Right lobe of liver (tissue), 6 donors: ENCODE results near the gene ZNF774. TPM values are rescaled to one million over a fixed set of nuclear protein-coding genes. Genes with fewer than 3 reads are reported as not detected.
"Not testable (repeated sequence)": the region's sequence is repeated elsewhere in the genome, so short reads cannot be mapped to it uniquely, and the experiment has no call there.

ENCODE experiments used
- ATAC-seq, 4 donors: fragments of 200-7000 bp; cut with Tn5 transposase; one replicate each; pipeline ENCODE4 v1.9.1; 2020; ENCODE audit warnings: mild to moderate bottlenecking in 4 of 4, moderate library complexity in 4 of 4
- DNase-seq, 3 donors: peaks; one replicate each; pipeline ENCODE4 v3.0.0-alpha.2; 2020
- H3K27ac ChIP-seq, 3 donors: fragments of 200-600 bp; one replicate each; pipeline ENCODE4 v1.8.0; 2022
- H3K27me3 ChIP-seq, 2 donors: fragments of 200-600 bp; one replicate each; pipeline ENCODE4 v1.8.0; 2022
- H3K36me3 ChIP-seq, 4 donors: fragments of 200-600 bp; sonication (generic) in 1 of 4; one replicate each; pipeline versions ENCODE4 v1.5.1 to v1.8.0; 2017 to 2022; ENCODE audit warnings: control low read depth in 1 of 4
- H3K4me1 ChIP-seq, 4 donors: fragments of 200-600 bp; sonication (generic) in 1 of 4; one replicate each; pipeline versions ENCODE4 v1.5.1 to v1.8.0; 2017 to 2022; ENCODE audit warnings: control low read depth in 1 of 4
- H3K4me3 ChIP-seq, 3 donors: fragments of 200-600 bp; one replicate each; pipeline ENCODE4 v1.8.0; 2022
- H3K9me3 ChIP-seq, 4 donors: fragments of 200-600 bp; sonication (generic) in 1 of 4; one replicate each; pipeline versions ENCODE4 v1.5.1 to v1.8.0; 2017 to 2022; ENCODE audit warnings: control low read depth in 1 of 4
- CTCF ChIP-seq, 4 donors: fragments of 200-600 bp in 3 of 4; fragments of 450-650 bp in 1 of 4; IDR thresholded peaks; one replicate each; pipeline versions ENCODE4 v1.5.1 to v1.8.0; 2016 to 2022; ENCODE audit warnings: antibody characterized with exemption in 4 of 4, mild to moderate bottlenecking in 2 of 4
- POLR2A ChIP-seq: fragments of 450-650 bp; IDR thresholded peaks from one replicate; pipeline ENCODE4 v1.6.1; 2017; ENCODE audit warnings: antibody characterized with exemption, mild to moderate bottlenecking
- WGBS: methylation state at CpG from one replicate; pipeline ENCODE4 v1.1.6; 2018; ENCODE audit warnings: low coverage, low lambda C conversion rate; ENCODE audit not compliant: insufficient coverage; ENCODE audit errors: missing lambda C conversion rate; 5-methylcytosine and 5-hydroxymethylcytosine counted together
- intact Hi-C, 2 donors: fragments of 100-400 bp; cut with DNase I; formaldehyde crosslinking; loops; one replicate each; pipeline versions ENCODE4 v1.11.2 to v1.14.1; 2022
- long read RNA-seq: library from polyadenylated mRNA; unstranded; transcript quantifications from one replicate; pipeline ENCODE4 v2.0.0, GENCODE V29; 2019
- total RNA-seq, 6 experiments: library from RNA; depleted of rRNA in 2 of 6; stranded (reverse); fragments of >200 nt in 2 of 6; fragmentation: NEBNext Ultra II Directional in 3 of 6; extraction: Animal tissue kit (Norgen Biotek cat#: 25700) in 3 of 6; gene quantifications; one replicate each; pipeline versions ENCODE4 v1.1.0 to v1.2.4, GENCODE V29; 2016 to 2023
- donor health status: DM: no; HTN: yes; CAD: no.
- donor health status: DM: no; HTN: no; CAD: no.
- donor health status: DM: no; HTN: no; CAD: no.
- donor health status: DM: no; HTN: yes; CAD: no.
- donor health status: DM: no; HTN: yes; CAD: no.

ZNF774 gene
- total RNA-seq, result 1 to 10 TPM; 1.2 to 2.5 (median 1.7) TPM
- long read RNA-seq, partial matches to known transcripts, result 0 of 1 reads
- long read RNA-seq, other reads (novel, unspliced or antisense), result 1 of 1 reads

- Histone ChIP-seq H3K9me3 (no peaks in the 10 kb centered on the region), H3K27ac (peak within 1 kb of the TSS in 1 of 3 donors; percentile 54), H3K36me3 (no peaks in the 10 kb centered on the region), H3K27me3 (no peaks in the 10 kb centered on the region), H3K4me3 (peak within 1 kb of the TSS; percentile 73 to 97 (median 95)), H3K4me1 (no peaks in the 10 kb centered on the region)
- 1% methylated on average over 12 of the region's 53 CpGs for WGBS
- ATAC-seq (peak; percentile 99 to 100 (median 100)), DNase-seq (peak; percentile 93 to 95 (median 93))
- intact Hi-C loops, result no loop called here
- TF ChIP-seq CTCF (IDR thresholded peaks at IDR 0.05) (no peak), POLR2A (peak; percentile 61)
Observed at GRCh38 chr15:90352107-90352893, at the start of gene ZNF774. Gene ZNF774 (plus strand): TSS chr15:90352284. CDS start chr15:90354661, 2,377 bp downstream.

GRCh38 chr15:90305355-90305754 is 46.7 kb upstream of the ZNF774 start:
- 92% methylated on average over 6 of the region's 14 CpGs for WGBS
- H3K9me3 ChIP-seq, result not testable (repeated sequence)

GRCh38 chr15:90305932-90306331 is 46.2 kb upstream of the ZNF774 start:
- 41% methylated on average over 3 of the region's 3 CpGs for WGBS
- no peak for TF ChIP-seq POLR2A
- TF ChIP-seq CTCF (IDR thresholded peaks at IDR 0.05), result no peak
- intact Hi-C loops, result no loop called here
- Histone ChIP-seq H3K27me3 (no peaks in the 10 kb centered on the region), H3K27ac (no peak overlapping the region), H3K36me3 (no peaks in the 10 kb centered on the region), H3K4me1 (no peaks in the 10 kb centered on the region), H3K9me3 (no peaks in the 10 kb centered on the region), H3K4me3 (no peak overlapping the region)
- ATAC-seq (no peak), DNase-seq (no peak)

More at GRCh38 chr15:90305355-90305754, 46.7 kb upstream of the ZNF774 start:
- DNase-seq, H3K27ac ChIP-seq, intact Hi-C loops, H3K27me3 ChIP-seq, H3K4me3 ChIP-seq, H3K36me3 ChIP-seq, H3K4me1 ChIP-seq, ATAC-seq: not testable (repeated sequence)

GRCh38 chr15:90306560-90306959 is 45.5 kb upstream of the ZNF774 start:
- Histone ChIP-seq H3K4me1 (no peaks in the 10 kb centered on the region), H3K27me3 (no peaks in the 10 kb centered on the region), H3K36me3 (no peaks in the 10 kb centered on the region), H3K9me3 (no peaks in the 10 kb centered on the region), H3K27ac (no peak overlapping the region), H3K4me3 (no peak overlapping the region)
- ATAC-seq (peak in 2 of 4 donors; percentile 25 to 32), DNase-seq (no peak)
- intact Hi-C loops, result no loop called here
- TF ChIP-seq CTCF (IDR thresholded peaks at IDR 0.05), result no peak
- TF ChIP-seq POLR2A, result no peak
- 55% methylated on average over 6 of the region's 6 CpGs for WGBS

GRCh38 chr15:90307661-90308060 is 44.4 kb upstream of the ZNF774 start:
- DNase-seq (no peak), ATAC-seq (no peak)
- TF ChIP-seq POLR2A (no peak), CTCF (IDR thresholded peaks at IDR 0.05) (no peak)
- no peaks in the 10 kb centered on the region for H3K27me3 ChIP-seq
- no peaks in the 10 kb centered on the region for H3K4me1 ChIP-seq
- no peak overlapping the region for H3K4me3 ChIP-seq
- WGBS, result no CpG with 5 or more reads among the region's 2 CpGs
- H3K27ac ChIP-seq, result no peak overlapping the region
- intact Hi-C loops, result no loop called here
- no peaks in the 10 kb centered on the region for H3K9me3 ChIP-seq
- no peaks in the 10 kb centered on the region for H3K36me3 ChIP-seq
